Subcutaneous adipose tissue (tissue), 4 donors: ENCODE results near the gene CDK15. TPM values are rescaled to one million over a fixed set of nuclear protein-coding genes. Genes with fewer than 3 reads are reported as not detected.

ENCODE experiments used
- CTCF ChIP-seq: fragments of 450-650 bp; IDR thresholded peaks from one replicate; pipeline ENCODE4 v1.5.1; 2016; ENCODE audit warnings: low read depth, mild to moderate bottlenecking, control low read depth, antibody characterized with exemption, moderate library complexity
- total RNA-seq, 4 donors: library from RNA; depleted of rRNA; stranded (reverse); fragments of >200 nt; gene quantifications; one replicate each; pipeline ENCODE4 v1.1.0, GENCODE V29; 2016

The CDK15 gene
- total RNA-seq, 4 donors from 2014 or later: 0.57 to 6.5 (median 3.8) TPM

GRCh38 chr2:201833781-201834180, 27.4 kb downstream of the CDK15 start:
- TF ChIP-seq CTCF: no peak

- no peak for TF ChIP-seq CTCF
These were observed 28.7 kb downstream of the CDK15 start for GRCh38 chr2:201835066-201835465.

GRCh38 chr2:201837391-201837790, 31.1 kb downstream of the CDK15 start:
- TF ChIP-seq CTCF: no peak

GRCh38 chr2:201837824-201838431, 31.6 kb downstream of the CDK15 start:
- TF ChIP-seq CTCF: no peak

GRCh38 chr2:201839727-201840126, 33.4 kb downstream of the CDK15 start:
- TF ChIP-seq CTCF: no peak

- TF ChIP-seq CTCF: no peak
These were observed 34.4 kb downstream of the CDK15 start for GRCh38 chr2:201840726-201841125.

GRCh38 chr2:201842131-201842860, 36.0 kb downstream of the CDK15 start:
- no peak for TF ChIP-seq CTCF
